GM21515 (cell line): Measurements from ENCODE around the gene LCE2D.

Experiments used
- ATAC-seq: cut with Tn5 transposase; IDR thresholded peaks from one replicate; pipeline ENCODE4 v1.9.1; 2021; ENCODE audit not compliant: unreplicated experiment

LCE2D gene

DNA sequence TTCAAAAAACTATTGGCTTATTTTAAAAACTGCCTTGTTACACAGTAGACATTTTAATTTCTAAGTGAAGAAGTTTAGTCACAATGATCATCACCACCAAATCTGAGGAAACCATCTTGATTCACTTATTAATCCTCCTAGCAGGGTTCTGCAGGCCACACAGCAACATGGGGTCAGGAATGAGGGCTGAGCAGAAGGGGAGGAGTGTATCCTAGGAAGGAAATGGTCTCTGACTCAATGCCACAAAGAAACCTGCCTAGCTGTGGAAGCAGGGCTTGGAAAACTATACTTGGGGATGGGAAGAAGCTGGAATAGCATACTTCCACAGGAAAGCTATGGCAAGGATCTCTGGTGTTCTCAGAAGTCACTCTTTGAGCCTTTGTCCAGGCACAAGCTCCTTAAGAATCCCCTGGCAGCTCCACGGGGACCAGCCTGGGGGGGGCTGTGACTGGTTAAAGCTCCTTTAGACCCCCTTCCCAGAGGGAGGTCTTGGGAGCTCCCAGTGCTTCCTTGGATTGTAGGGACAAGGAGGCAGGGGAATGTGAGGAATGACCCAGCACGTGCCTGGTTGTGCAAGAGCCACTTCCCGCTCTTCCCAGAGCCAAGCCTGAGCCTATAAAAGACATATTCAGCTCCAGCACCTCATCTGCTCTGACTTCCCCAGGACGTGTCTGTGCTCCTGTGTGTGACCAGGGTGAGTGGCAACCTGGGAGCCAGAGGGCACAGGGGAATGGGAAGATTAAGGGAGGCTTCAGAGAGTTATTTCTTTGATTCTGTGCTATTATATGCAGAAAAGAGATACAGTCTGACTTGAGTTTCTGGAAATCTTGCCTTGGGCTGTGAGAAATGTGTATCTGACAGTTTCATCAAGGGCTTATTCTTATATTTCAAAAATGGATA lies 34.8 kb downstream of the LCE2D start, which contains the start of gene LCE2A:
LCE2A (plus strand) TSS at position 645 of the 900 bp plus-strand sequence. CDS start 557 bp downstream, outside the sequence.
- no peak for ATAC-seq

DNA sequence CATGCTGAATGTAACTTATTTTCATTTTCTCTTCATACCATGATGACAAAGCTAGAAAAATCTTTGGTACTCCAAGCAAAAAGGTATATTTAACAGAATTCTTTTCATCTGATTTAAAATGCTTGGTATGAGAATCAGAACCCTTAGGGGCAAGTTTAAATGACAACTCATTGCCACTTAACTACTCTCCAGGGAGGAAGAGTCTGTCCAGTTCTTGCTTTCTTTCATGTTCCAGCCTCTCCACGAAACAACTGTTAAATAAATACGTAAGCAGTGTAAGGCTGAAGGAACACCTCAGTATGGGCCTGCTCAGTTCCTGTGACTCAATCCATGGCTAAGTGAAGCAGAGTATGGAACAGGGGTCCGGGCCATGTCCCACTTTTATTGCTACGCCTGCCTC lies 36.6 kb downstream of the LCE2D start:
- ATAC-seq, result no peak

DNA sequence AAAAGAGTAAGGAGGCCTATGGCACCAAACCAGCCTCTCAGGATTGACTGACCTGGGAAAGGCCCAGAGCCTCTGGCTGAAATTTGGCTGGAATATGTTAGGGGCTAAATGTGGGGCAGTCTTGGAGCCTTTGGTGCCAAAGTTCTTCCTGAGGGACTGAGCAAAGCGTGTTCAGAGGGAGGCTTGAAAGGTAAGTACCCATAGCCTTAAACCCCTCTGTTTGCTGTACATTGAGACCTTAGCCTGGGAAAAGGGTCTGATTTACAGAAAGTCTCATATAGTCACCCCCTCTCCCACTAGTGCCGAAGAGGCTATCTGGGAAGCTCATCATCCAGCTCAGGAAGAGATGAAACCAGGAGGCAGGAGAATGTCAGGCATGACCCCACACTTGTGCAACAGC lies 44.7 kb downstream of the LCE2D start, which contains the start of gene LCE4A:
LCE4A (plus strand) TSS at position 301 of the 400 bp plus-strand sequence. CDS start 916 bp downstream, outside the sequence.
- no peak for ATAC-seq
